HG03558 (cell line): ENCODE data around the gene OCA2.
A peak's percentile ranks its signal among the peaks of the same experiment; 100 is the strongest.

ENCODE experiments used
- ATAC-seq: cut with Tn5 transposase; IDR thresholded peaks from one replicate; pipeline ENCODE4 v1.9.1; 2021; ENCODE audit warnings: moderate number of reproducible peaks; ENCODE audit not compliant: unreplicated experiment; ENCODE audit errors: extremely low read depth

Gene OCA2

DNA sequence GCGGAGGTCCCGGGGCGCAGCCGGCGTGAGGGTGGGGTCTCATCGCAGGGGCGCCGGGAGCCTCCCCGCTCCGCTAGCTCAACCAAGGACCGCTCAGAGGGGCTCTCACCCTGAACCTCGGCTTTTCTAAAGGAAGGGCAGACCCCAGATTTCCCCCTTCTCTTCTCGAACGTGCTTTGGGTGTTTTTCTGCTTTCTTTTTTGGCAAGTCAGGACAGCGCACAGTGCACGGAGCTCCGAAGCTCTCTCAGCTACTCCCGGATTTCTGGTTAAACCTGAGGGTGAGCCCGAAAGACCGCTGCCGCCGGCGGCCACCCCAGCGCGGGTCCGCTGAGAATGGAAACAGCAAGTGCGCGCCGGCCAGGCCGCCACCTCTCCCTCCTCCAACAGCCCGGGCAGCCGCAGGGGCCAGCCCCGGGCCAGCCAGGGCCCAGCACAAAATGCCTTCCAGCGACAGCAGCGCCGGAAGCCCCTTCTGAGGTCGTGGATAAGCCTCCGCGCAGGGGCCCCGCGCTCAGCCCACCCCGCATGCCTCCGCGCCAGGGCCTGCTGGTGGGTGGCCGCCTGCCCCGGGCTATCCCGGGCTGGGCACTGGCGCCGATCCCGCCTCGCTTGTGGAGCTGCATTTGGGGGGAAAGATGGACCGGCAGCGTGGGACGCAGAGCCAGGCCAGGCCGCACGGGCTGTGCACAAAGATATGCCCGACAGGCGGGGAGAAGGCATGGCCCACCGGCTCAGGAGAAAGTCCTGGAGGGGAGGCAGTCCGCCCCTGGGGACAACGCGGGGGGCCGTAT is 8.2 kb upstream of the OCA2 start:
- ATAC-seq, result no peak

DNA sequence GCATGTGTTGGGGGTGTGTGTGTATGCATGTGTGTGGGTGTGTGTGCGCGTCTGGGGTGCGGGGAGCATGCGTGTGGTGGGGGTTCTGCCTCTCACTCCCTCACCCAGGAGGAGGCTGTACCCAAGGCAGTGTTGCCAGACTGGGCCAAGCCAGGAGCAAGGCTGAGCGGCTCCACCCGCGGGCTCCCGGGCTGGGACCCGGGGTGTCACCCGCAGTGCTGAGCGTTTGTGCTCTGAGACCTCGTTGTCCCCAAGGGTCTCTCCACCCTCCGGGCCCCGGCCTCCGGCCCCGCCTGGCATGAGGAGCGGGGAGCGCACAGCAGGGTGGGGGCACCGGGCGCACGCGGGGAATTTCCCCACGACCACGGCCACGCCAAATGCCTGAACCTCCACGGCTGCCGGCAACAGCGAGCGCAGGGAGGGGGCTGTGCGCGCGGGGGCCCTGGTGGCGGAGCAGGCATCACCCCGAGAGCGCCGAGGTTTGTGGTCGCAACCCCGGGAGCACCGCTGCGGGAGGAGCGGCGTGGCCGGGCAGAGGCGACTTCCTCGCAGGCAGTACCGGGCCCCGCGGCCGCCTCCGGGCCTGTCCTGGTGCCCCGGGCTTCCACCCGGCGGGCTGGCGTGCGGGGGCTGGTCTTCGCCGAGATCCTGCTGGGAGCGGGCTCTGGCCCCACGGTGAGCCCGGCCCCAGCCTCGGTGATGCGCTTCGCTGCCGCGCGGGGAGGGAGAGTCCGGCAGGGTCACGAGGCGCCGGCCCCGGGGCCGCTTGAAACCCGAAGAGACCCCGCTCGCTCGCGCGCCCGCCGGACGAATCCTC is 7.4 kb upstream of the OCA2 start:
- no peak for ATAC-seq

DNA sequence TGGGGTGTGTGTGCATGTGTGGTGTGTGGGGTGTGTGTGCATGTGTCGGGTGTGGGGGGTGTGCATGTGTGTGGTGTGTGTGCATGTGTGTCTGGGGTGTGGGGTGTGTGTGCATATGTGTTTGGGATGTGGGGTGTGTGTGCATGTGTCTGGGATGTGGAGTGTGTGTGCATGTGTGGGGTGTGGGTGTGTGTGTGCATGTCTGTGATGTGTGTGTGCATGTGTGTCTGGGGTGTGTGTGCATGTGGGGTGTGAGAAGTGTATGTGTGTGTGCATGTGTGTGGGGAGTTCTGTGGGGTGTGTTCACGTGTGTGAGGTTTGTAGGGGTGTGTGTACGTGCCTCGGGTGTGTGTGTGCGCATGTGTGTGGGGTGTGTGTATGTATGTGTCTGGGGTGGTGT is 6.7 kb upstream of the OCA2 start:
- no peak for ATAC-seq

DNA sequence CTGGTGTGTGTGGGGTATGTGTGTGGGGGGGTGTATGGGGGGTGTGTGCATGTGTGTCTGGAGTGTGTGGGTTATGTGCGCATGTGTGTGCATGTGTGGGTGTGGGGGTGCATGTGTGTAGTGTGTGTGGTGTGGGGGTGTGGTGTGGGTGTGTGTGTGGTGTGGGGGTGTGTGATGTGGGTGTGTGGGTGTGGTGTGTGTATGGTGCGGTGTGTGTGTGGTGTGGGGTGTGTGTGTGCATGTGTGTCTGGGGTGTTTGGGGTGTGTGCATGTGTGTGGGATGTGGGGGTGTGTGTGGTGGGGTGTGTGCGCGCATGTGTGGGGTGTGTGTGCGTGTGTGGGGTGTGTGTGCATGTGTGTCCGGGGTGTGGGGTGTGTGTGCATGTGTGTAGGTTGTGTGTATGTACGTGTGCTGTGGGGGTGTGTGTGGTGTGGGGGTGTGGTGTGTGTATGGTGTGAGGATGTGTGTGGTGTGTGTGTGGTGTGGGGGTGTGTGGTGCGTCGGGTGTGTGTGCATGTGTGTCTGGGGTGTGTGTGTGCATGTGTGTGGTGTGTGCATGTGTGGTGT is 6.2 kb upstream of the OCA2 start:
- no peak for ATAC-seq

DNA sequence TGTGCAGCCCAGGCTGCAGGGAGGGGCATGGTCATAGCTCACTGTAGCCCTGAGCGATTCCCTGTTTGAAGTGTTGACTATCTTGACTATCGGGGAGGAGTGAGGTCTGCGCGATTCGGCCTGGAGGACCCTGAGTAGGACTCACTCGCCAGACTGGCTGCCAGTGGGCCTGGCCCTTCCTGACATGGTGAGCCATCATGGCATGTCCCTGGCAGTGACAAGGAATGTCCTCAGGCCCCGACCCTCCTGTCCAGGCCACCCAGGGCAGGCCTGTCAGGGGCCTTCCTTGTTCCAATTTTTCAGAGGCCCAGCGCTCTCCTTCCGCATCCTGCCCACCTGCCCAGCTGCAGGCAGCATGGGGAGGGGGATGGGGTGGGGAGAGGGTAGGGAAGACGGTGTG is 5.2 kb upstream of the OCA2 start:
- no peak for ATAC-seq

DNA sequence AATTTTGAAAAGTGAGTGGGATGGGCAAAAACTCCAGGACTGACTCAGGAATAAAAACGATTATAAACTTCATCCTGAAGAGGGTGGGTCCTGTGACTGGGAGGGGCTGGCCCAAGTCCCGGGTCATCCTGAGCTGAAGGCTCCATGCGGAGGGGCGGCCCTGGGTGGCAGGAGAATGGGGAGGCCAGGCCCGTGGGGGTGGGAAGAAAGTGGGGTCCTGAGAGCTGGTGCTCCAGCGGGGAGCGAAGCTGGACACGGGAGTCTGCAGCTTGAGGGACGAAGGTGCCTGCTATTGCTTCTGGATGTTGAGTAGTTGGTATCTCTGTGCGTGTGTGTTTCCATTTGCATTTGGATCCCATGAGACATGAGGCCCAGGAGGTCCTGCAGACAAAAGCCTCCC is 4.7 kb upstream of the OCA2 start:
- ATAC-seq, result no peak

DNA sequence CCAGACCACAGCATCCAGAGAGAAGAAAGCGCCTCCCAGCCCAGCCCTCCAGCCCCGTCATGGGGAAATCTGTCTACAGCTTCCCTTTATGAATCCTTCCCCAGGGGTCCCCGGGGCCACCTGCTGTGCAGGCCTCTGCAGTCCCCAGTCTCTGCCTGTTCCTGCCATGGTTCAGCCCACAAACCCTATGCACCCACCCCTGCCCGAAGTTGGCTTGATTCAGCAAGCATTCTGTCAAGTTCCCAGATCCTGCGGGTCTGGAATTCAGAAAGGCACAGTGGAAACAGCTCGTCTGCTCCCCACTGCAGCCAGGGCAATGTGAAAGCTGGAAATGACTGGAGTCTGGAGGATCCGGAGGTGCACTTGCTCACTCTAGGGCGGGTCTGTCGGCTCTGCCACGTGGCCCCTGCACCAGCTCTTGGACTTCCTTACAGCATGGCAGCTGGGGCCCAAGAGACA is 2.9 kb upstream of the OCA2 start:
- ATAC-seq, result no peak

DNA sequence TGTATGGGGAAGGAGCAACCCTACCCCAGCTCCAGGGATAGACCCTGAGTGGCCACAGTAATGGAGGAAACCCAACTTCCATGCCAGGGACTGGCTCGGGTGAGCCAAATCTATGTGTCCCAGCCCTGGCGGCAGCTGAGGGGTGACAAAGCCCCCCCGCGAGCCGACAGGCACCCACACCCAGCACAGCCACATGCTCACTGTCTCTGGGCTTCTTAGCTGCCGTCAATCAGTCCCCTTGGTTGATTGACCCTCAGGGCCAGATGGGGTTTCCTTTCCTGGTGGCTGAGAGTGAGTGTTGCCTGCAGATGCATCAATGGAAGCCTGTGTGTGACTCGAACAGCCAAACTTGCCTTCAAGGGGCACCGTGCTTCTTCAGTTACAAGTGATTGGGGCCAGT is 2.1 kb upstream of the OCA2 start:
- no peak for ATAC-seq

DNA sequence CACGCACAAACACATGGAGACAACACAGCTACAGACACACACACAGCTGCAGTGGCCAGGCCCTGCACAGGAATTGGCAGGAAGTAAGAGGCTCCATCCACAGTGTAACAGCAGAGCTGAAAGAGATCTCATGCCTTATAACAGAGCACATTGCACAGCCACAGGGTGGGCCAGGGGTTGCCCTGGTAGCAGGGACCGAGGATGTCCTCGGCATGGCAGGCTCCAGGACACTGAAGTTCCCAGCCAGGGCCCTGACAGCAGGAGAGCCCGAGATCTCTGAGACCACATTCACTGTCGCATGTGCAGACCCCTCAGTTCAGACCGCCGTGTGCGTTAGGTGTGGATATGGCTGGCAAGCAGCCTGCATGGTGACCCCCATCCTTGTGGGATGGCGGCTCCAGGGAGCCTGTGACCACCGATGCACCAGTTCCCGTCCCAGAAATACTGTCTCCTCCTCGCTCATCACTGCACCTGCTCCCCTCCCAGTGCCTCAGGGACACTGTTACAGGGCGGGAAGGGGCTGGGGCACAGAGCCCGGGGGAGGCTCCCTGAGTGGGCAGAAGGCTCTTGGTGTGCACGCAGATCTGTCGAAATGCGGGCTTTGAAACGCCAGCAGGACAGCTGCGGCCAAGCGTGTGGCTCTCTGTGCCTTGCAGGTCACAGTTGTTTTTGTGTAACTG is 1.5 kb upstream of the OCA2 start:
- no peak for ATAC-seq

DNA sequence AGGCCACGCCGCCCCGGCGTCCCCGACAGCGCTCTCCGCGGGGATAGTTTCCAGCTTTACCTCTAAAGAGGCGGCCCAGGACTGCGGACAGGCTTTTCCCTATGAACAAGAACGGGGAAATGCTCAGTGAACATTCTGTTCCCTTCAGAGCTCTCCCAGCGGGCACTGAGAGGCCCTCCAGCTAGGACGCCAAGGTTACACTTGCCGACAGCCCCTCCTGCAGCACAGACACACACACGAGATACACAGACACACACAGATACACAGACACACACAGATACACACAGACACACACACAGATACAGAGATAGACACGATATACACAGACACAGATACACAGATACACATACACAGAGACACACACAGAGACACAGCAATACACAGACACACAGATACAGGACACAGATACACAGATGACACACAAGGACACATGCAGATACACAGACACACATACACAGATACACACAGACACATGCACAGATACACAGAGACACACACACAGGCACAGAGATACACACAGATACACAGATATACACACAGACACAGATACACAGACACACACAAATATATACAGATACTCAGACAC is 533 bp upstream of the OCA2 start:
- ATAC-seq, result no peak

DNA sequence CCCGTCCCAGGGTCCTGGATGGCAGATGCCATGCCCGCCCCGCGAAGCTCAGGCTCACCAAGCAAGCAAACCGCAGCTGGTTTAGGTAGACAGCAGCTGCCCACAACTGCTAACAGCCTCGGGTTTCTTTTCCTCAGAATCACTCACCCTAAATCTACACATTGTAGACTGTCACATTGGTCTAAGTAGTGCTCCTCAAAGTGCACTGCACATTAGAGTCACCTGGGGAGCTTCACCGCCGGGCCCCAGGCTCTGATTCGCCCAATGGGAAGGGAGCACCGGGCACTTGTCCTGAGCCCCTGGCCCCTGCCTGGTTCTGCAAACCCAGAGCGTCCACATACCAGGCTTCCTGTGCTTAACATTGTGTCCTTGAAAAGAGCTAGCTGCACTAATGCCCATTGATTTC is 752 bp downstream of the OCA2 start:
- ATAC-seq, result no peak

DNA sequence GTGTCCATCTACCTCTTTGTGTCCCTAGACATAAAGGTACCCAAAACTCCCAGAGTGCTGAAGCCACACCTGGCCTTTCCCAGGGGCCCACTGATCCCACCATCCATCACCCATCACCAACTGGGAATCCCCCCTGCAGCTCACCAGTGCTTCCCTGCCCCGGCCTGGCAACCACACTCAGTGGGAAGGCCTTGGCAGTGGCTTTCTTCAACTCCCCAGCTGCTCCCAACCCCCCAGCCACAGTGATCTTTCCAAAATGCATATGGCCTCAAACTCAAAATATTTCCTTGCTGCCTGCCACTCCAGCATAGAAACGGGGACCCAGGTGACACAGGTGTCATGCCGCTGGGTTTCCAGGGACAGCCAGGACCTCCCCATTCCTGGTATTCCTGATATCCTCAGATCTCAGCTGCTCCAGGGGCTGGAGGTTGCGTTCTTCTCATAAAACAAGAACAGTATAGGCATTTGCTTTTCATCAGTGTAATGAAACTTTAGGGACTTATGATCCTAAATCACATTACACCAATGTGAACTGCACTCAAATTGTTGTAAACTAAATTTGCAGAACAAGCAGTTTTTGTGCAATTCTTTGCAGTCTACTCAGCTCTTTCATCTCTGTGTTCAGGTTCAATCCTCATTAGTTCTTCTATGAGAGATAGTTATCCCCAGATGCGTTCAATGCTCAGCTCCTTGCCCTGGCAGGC is 1.3 kb downstream of the OCA2 start:
- no peak for ATAC-seq

DNA sequence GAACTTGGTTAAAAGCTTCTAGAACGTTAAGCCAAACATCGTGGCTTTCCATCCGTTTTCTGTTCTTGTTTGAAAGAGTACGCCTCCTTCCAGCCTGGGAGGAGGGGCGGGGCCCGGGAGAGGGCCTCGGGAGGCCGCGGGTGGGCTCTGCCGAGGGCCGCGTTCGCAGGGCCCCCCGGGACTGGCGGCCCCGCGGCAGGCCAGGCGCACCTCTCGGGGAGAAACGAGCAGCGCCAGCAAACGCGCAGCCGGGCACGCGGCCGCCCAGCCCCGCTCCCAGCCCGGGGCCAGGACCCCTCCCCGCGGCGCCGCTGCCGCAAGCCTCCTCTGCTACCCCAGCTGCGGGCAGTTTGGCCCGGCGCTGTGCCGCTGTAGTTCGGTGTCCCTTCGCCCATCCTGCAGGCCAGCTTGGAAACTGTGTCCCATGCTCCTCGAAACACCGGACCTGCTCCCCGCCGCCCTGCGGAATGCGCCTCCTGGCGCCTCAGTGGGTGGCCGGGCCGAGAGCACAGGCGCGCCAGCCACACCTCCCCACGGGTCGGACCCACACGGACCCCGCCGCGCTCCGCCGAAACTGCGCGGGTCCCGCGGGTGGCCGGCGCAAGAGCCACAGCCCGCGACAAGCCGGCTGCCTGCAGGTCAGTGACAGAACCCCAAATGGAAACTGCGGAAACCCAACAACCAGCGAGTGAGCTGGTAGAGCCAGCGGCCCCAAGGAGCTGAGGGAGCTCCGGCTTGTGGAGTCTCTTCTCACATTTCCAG is 2.3 kb downstream of the OCA2 start:
- no peak for ATAC-seq

DNA sequence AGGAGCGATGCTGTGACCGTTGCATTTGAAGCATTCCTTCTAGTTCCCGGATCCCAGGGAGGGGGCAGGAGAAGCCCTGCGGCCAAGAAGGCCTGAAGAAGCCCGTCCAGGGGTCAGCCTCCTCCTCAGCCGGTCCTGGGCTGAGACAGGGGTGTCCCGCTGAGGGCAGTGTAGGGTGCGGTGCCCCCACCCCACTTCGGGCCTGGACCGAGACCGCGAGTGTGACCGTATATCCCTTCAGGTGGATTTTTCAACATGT is 2.8 kb downstream of the OCA2 start:
- ATAC-seq, result no peak

DNA sequence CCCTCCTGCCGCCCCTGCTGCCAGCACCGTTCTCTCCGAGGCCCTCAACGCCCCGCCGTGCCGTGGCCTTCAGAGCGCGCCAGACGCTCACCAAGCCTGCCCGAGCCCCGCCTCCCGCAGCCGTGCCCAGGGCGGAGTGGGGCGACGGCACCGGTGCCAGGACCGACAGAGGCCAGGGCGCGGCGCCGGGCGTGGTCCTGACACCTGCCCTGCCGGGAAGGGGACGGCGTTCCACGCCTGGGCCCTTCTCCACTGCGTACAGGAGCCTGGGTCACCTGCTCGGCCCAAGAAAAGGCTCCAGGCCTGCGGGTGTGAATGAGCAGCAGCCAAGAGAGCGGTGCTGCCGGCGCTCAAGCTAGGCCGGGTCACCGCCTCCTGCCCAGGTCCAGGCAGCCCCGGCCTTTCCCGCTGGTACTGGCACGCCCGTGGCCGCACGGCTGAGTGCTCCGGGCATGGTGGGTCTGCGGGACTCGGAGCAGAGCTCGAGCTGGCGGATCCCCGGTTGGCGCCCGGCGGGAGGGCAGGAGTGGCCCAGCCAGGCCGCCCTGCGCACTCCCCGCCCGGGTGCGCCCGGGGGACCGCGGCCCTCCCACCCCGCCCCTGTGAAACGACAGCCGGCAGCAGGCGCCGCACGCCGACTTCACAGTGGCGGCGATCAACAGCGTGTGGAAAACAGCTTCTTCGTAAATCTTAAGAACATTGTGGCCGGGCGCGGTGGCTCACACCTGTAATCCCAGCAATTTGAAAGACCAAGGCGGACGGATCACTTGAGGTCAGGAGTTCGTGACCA is 4.2 kb downstream of the OCA2 start:
- ATAC-seq, result no peak

DNA sequence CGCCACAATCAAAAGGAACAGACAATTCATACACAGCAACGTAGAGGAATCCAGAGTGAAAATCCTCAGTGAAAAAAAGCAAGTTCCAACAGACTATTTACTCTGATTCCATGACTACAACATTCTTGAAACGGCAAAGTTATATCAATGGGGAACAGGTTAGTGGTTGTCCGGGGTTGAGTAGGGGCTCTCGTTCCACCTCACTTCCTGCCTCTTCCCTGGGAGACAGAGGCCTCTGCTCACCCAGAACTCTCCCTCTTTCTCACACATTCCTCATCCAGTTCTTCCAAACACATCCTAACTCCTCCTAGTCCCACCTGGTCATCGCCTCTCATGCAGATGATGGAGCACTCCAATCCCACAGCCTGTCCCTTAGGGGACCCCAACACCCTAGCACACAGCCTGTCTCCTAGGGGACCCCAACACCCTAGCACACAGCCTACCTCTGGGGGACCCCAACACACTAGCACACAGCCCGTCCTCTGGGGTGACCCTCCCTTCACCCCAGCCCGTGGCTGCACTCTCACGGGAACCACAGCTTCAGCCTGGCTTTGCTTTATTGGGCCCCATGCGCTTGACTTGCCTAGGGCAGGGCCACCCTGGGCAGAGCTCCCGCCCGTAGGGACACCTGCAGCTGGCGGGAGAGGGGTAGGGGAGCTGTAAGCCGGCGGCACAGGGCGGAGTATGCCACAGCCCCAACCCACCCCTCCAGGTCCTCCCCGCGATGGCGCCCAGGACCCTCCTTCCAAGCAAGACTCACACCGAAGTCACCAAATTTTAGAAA is 5.2 kb downstream of the OCA2 start:
- no peak for ATAC-seq

DNA sequence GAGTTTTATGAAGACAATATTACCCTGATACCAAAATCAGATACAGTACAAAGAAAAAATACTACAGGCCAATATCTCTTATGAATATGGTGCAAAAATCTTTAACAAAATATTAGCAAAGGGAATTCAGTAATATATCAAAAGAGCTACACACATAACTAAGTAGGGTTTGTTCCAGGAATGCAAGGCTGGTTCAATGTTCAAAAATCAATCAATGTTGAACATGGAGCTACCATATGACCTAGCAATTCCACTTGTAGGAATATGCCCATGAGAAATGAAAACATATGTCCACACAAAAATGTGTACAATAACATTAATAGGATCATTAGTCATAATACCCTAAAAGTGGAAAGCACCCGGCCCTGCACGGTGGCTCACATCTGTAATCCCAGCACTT is 7.8 kb downstream of the OCA2 start:
- ATAC-seq, result no peak

DNA sequence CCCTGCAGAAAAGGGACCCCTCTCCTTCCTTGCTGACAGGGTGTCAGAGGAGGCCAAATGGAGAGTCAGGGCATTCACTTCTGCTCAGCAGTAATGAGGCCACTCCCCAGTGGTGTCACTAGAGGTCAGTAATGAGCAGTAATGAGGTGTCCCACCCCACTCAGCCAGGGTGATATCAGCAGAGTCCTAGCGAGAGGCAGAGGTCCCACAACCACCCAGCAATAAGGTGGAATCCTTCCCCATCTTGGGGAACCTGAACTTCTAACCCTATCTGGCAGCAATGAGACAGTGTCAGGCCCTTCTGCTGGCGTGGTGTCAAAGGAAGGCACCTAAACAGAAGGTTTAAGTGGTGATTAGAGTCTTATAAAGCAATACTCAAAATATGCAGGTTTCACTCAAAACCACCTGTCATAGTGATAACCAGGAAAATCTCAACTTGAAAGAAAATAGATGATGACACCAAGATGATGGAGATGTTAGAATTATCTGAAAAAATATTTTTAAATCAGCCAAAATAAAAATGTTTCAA is 12.9 kb downstream of the OCA2 start:
- peak; percentile 79 for ATAC-seq
